GM19372 (cell line): ENCODE results near the gene RARB.

Source experiments
- ATAC-seq: cut with Tn5 transposase; IDR thresholded peaks from one replicate; pipeline ENCODE4 v1.9.1; 2021; ENCODE audit warnings: mild to moderate bottlenecking, low read depth, moderate library complexity; ENCODE audit not compliant: unreplicated experiment

Gene RARB

GRCh38 chr3:25572336-25572735, 144.3 kb downstream of the RARB start:
- ATAC-seq = no peak

GRCh38 chr3:25572919-25573385, 144.9 kb downstream of the RARB start:
- no peak for ATAC-seq

- no peak for ATAC-seq
Observed at GRCh38 chr3:25573386-25574171, 145.5 kb downstream of the RARB start.

- no peak for ATAC-seq
Observed at GRCh38 chr3:25574172-25574765, 146.2 kb downstream of the RARB start.

GRCh38 chr3:25575001-25575400, 146.9 kb downstream of the RARB start:
- ATAC-seq = no peak

- ATAC-seq = no peak
Observed at GRCh38 chr3:25576146-25576545, 148.1 kb downstream of the RARB start.

- no peak for ATAC-seq
Observed at GRCh38 chr3:25576831-25577454, 148.9 kb downstream of the RARB start.

GRCh38 chr3:25578059-25578458, 150.0 kb downstream of the RARB start:
- no peak for ATAC-seq

- ATAC-seq = no peak
Observed at GRCh38 chr3:25580534-25580933, 152.5 kb downstream of the RARB start.

- ATAC-seq = no peak
Observed at GRCh38 chr3:25581335-25581734, 153.3 kb downstream of the RARB start.

- no peak for ATAC-seq
Observed at GRCh38 chr3:25581823-25582222, 153.8 kb downstream of the RARB start.

GRCh38 chr3:25582242-25582641, 154.2 kb downstream of the RARB start:
- no peak for ATAC-seq

GRCh38 chr3:25583343-25583742, 155.3 kb downstream of the RARB start:
- no peak for ATAC-seq

GRCh38 chr3:25584011-25584789, 156.1 kb downstream of the RARB start:
- no peak for ATAC-seq

GRCh38 chr3:25585361-25586166, 157.5 kb downstream of the RARB start:
- ATAC-seq = no peak

- no peak for ATAC-seq
Observed at GRCh38 chr3:25586167-25586505, 158.1 kb downstream of the RARB start.

- ATAC-seq = no peak
Observed at GRCh38 chr3:25586553-25586952, 158.5 kb downstream of the RARB start.

- ATAC-seq = no peak
Observed at GRCh38 chr3:25587094-25587493, 159.0 kb downstream of the RARB start.

- ATAC-seq = no peak
Observed at GRCh38 chr3:25587526-25587925, 159.5 kb downstream of the RARB start.

- no peak for ATAC-seq
Observed at GRCh38 chr3:25587975-25588374, 159.9 kb downstream of the RARB start.
